ENCODE results near the gene RNF125. TPM values are rescaled to one million over a fixed set of nuclear protein-coding genes. Genes with fewer than 3 reads are reported as not detected.

RNF125 gene
- total RNA-seq, 1 donor from 2014 or later = 52.8 TPM

Other genes starting within 250 kb of the RNF125 start
- gene TRAPPC8, start 75.7 kb upstream of the RNF125 start, total RNA-seq = 39.3 and 43.4 TPM in 2 replicates
- 65.1 and 74.5 TPM in 2 replicates for gene RNF138, start 73.0 kb downstream of the RNF125 start, total RNA-seq
- gene MEP1B, start 171.2 kb downstream of the RNF125 start, total RNA-seq = 0.07 and 0.11 TPM in 2 replicates

Measured in T-helper 2 cell treated with Interferon-gamma antibody and Interleukin-4, amounts not matched to agents 100 ng/mL and 5 ng/mL, for 36 hours (primary cell).